Measurements from ENCODE around the gene LDLRAD1.

DNA sequence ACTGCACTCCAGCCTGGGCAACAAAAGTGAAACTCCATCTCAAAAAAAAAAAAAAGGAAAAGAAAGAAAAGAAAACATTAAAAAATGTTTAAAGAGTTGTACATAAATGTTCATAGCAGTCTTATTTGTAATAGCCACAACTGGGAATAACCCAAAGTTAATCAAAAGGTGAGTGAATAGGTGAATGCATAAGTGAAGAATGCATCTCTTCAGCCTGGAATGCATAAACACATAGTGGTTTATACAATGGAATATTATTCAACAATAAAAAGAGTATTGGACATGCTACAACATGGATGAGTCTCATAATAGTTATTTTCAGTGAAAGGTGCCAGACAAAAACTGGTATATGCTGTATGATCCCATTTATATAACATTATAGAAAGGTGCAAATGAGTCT is 18.1 kb downstream of the LDLRAD1 start:
- TF ChIP-seq, protein P1, sequence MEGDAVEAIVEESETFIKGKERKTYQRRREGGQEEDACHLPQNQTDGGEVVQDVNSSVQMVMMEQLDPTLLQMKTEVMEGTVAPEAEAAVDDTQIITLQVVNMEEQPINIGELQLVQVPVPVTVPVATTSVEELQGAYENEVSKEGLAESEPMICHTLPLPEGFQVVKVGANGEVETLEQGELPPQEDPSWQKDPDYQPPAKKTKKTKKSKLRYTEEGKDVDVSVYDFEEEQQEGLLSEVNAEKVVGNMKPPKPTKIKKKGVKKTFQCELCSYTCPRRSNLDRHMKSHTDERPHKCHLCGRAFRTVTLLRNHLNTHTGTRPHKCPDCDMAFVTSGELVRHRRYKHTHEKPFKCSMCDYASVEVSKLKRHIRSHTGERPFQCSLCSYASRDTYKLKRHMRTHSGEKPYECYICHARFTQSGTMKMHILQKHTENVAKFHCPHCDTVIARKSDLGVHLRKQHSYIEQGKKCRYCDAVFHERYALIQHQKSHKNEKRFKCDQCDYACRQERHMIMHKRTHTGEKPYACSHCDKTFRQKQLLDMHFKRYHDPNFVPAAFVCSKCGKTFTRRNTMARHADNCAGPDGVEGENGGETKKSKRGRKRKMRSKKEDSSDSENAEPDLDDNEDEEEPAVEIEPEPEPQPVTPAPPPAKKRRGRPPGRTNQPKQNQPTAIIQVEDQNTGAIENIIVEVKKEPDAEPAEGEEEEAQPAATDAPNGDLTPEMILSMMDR (IDR thresholded peaks at IDR 0.05) = no peak
- TF ChIP-seq POLR2A (IDR thresholded peaks at IDR 0.05) = no peak
